22Rv1 (cell line): ENCODE data around the gene PNPLA7.

ENCODE experiments used
- ZFX ChIP-seq: fragments of 450-650 bp; IDR thresholded peaks from 2 replicates; pipeline ENCODE4 v1.6.1; 2017; ENCODE audit warnings: antibody characterized with exemption, borderline replicate concordance
- TF ChIP-seq, protein P1 (sequence below): fragments of 450-650 bp; IDR thresholded peaks from 2 replicates; pipeline ENCODE4 v1.5.1; 2017; ENCODE audit warnings: mild to moderate bottlenecking

DNA sequence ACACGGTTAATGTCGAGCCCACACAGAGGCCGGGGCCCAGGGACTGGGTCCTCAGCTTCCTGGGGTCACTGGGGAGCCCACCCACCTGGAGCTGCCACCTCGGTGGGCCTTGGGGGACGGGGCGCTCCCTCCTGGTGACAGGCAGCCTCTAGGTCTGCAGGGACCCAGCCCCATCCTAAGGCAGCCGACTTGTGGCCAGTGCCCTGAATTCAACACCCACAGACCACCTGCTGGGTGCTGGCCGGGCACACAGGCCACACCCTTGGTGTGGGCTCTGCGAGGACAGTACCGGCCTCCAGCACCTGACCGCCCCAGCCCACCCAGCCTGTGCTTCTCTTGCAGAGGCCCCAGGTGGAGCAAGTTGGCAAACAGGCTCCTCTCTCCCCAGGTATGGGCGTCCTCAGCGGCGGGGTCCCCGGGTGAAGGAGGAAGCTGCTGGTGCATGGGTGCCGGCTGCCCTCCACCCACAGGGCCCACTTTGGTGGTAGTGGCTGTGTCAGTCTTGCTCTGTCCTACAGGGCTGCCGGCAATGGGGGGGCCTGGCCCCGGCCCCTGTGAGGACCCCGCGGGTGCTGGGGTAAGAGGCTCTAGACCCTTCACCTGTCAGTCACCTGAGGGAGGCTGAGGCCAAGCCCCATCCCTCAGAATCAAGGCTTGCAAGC lies 117.4 kb downstream of the PNPLA7 start:
- TF ChIP-seq, protein P1, sequence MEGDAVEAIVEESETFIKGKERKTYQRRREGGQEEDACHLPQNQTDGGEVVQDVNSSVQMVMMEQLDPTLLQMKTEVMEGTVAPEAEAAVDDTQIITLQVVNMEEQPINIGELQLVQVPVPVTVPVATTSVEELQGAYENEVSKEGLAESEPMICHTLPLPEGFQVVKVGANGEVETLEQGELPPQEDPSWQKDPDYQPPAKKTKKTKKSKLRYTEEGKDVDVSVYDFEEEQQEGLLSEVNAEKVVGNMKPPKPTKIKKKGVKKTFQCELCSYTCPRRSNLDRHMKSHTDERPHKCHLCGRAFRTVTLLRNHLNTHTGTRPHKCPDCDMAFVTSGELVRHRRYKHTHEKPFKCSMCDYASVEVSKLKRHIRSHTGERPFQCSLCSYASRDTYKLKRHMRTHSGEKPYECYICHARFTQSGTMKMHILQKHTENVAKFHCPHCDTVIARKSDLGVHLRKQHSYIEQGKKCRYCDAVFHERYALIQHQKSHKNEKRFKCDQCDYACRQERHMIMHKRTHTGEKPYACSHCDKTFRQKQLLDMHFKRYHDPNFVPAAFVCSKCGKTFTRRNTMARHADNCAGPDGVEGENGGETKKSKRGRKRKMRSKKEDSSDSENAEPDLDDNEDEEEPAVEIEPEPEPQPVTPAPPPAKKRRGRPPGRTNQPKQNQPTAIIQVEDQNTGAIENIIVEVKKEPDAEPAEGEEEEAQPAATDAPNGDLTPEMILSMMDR, result no peak
- TF ChIP-seq ZFX, result no peak
